ENCODE measurements around the gene DCAF12.

DNA sequence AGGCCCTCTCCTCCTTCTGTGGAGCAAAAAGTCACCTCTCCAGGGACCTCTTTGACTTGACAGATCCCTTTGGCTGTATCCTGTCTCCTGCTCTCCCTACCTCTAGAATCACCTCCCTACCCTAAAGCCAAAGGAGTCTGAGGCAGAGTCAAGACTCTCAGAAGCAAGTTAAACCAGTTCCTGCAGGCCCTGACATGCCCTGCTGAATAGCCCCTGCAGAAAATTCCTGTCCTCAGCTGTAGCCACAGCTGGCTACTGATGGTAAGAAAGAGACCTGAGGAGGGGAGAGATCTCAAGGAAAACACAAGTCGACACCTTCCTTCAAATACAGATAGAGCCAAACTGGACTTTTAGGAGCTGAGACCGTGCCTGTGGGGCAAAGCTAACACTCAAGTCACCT, 54.1 kb downstream of the DCAF12 start:
- TF ChIP-seq, protein P1, sequence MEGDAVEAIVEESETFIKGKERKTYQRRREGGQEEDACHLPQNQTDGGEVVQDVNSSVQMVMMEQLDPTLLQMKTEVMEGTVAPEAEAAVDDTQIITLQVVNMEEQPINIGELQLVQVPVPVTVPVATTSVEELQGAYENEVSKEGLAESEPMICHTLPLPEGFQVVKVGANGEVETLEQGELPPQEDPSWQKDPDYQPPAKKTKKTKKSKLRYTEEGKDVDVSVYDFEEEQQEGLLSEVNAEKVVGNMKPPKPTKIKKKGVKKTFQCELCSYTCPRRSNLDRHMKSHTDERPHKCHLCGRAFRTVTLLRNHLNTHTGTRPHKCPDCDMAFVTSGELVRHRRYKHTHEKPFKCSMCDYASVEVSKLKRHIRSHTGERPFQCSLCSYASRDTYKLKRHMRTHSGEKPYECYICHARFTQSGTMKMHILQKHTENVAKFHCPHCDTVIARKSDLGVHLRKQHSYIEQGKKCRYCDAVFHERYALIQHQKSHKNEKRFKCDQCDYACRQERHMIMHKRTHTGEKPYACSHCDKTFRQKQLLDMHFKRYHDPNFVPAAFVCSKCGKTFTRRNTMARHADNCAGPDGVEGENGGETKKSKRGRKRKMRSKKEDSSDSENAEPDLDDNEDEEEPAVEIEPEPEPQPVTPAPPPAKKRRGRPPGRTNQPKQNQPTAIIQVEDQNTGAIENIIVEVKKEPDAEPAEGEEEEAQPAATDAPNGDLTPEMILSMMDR (IDR thresholded peaks at IDR 0.05; ENCODE audit: low read length), result no peak
- TF ChIP-seq EZH2 (optimal IDR thresholded peaks at IDR 0.05; ENCODE audit: low read depth, low read length), result no peak

Measured in MM.1S (cell line).